ENCODE results near the gene ZSCAN4. TPM values are rescaled to one million over a fixed set of nuclear protein-coding genes. Genes with fewer than 3 reads are reported as not detected.
A peak's percentile ranks its signal among the peaks of the same experiment; 100 is the strongest.

ZSCAN4 gene
- total RNA-seq, 6 donors from 2014 or later = 0.17 to 0.49 TPM; not detected in 4

GRCh38 chr19:57655443-57655842, 13.3 kb upstream of the ZSCAN4 start:
- TF ChIP-seq EP300 (IDR thresholded peaks at IDR 0.05) = no peak
- no peak for TF ChIP-seq CTCF (IDR thresholded peaks at IDR 0.05)
- TF ChIP-seq POLR2AphosphoS5 (IDR thresholded peaks at IDR 0.05) = no peak
- TF ChIP-seq POLR2A (IDR thresholded peaks at IDR 0.05) = no peak
- WGBS, 2 donors = 94 to 96% methylated on average over 1 of the region's 1 CpG
- ATAC-seq (ENCODE audit: low FRiP score in 2 of 2) = no peak

DNA sequence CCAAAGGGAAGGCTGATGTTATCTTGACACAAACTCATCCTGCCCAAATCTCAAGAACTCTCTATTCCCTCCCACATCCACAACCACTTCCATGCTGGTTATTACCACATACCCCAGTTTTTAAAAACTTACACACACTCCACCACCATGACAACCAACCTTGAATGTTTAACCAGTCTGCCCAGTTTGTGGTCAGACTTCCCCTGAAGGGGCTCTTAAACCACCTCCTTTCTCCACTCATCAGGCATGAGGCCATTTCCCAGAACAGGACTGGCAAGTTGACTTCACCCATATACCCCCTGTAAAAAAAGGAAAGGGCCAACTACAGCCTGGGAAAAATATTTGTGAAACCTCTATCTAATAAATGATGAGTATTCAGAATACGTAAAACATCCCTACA, 12.4 kb upstream of the ZSCAN4 start:
- Histone ChIP-seq H3K9me3 (peaks cover 0 to 5% (median 3%) of the 10 kb centered on the region in 4 donors), H3K36me3 (no peaks in the 10 kb centered on the region), H3K27ac (no peak overlapping the region), H3K4me1 (no peaks in the 10 kb centered on the region), H3K27me3 (no peaks in the 10 kb centered on the region), H3K4me3 (no peak overlapping the region)
- DNase-seq (no peak), ATAC-seq (ENCODE audit: low FRiP score in 2 of 2) (no peak)
- TF ChIP-seq POLR2A (IDR thresholded peaks at IDR 0.05) (no peak), POLR2AphosphoS5 (IDR thresholded peaks at IDR 0.05) (no peak), EP300 (IDR thresholded peaks at IDR 0.05) (no peak), CTCF (IDR thresholded peaks at IDR 0.05) (no peak)
- WGBS, 2 donors = 73 to 75% methylated on average over 1 of the region's 1 CpG

More at GRCh38 chr19:57655443-57655842, 13.3 kb upstream of the ZSCAN4 start:
- no peak overlapping the region for H3K27ac ChIP-seq
- no peaks in the 10 kb centered on the region for H3K4me1 ChIP-seq
- H3K4me3 ChIP-seq = no peak overlapping the region
- no peaks in the 10 kb centered on the region for H3K27me3 ChIP-seq
- peaks cover 0 to 5% (median 3%) of the 10 kb centered on the region in 4 donors for H3K9me3 ChIP-seq
- no peaks in the 10 kb centered on the region for H3K36me3 ChIP-seq
- no peak for DNase-seq

- no peaks in the 10 kb centered on the region for H3K36me3 ChIP-seq
- ATAC-seq (ENCODE audit: low FRiP score in 2 of 2) = peak; percentile 49 to 91
- peak overlapping the region; percentile 0 to 60 (median 50) for H3K4me3 ChIP-seq
- TF ChIP-seq CTCF (IDR thresholded peaks at IDR 0.05) = no peak
- TF ChIP-seq EP300 (IDR thresholded peaks at IDR 0.05) = no peak
- TF ChIP-seq POLR2AphosphoS5 (IDR thresholded peaks at IDR 0.05) = no peak
- TF ChIP-seq POLR2A (IDR thresholded peaks at IDR 0.05) = no peak
- H3K27me3 ChIP-seq = no peaks in the 10 kb centered on the region
- 4 to 9% methylated on average over 37 to 39 of the region's 64 CpGs for WGBS, 2 donors
- H3K4me1 ChIP-seq = peaks cover 5 to 12% (median 10%) of the 10 kb centered on the region in 4 donors
- peak overlapping the region in 3 of 4 donors; percentile 39 to 69 (median 60) for H3K27ac ChIP-seq
- H3K9me3 ChIP-seq = no peaks in the 10 kb centered on the region
- DNase-seq = peak; percentile 31 to 87
Observed at GRCh38 chr19:57664269-57665127, 4.2 kb upstream of the ZSCAN4 start.

- ATAC-seq (ENCODE audit: low FRiP score in 2 of 2) (no peak), DNase-seq (no peak)
- Histone ChIP-seq H3K9me3 (no peaks in the 10 kb centered on the region), H3K36me3 (no peaks in the 10 kb centered on the region), H3K27ac (no peak overlapping the region), H3K27me3 (no peaks in the 10 kb centered on the region), H3K4me1 (peaks cover 5 to 12% (median 10%) of the 10 kb centered on the region in 4 donors), H3K4me3 (no peak overlapping the region)
- 84 to 87% methylated on average over 9 of the region's 9 CpGs for WGBS, 2 donors
- TF ChIP-seq CTCF (IDR thresholded peaks at IDR 0.05) (no peak), POLR2A (IDR thresholded peaks at IDR 0.05) (no peak)
Observed at GRCh38 chr19:57665261-57665806, 3.4 kb upstream of the ZSCAN4 start.

Data from upper lobe of left lung (tissue), 6 donors.